GM13977 (cell line): ENCODE data around the gene GAS2L1.

Experiments
- DNase-seq: peaks from one replicate; pipeline ENCODE4 v3.0.0; 2012; ENCODE audit warnings: low spot score
- in situ Hi-C: fragments of 300-500 bp; cut with MboI; formaldehyde crosslinking; loops from one replicate; pipeline ENCODE4 v1.12.0; 2022; ENCODE audit warnings: low sequenced_read_pairs, low pct_unique_long_range_greater_than_20kb, mixed read lengths, inconsistent platforms; ENCODE audit not compliant: unreplicated experiment
- TF ChIP-seq, protein P1 (sequence below): IDR thresholded peaks from 2 replicates; pipeline ENCODE4 v1.5.1; 2012; ENCODE audit warnings: mild to moderate bottlenecking, control low read depth; ENCODE audit not compliant: insufficient read depth; ENCODE audit errors: extremely low read depth, missing control alignments

Gene GAS2L1

DNA sequence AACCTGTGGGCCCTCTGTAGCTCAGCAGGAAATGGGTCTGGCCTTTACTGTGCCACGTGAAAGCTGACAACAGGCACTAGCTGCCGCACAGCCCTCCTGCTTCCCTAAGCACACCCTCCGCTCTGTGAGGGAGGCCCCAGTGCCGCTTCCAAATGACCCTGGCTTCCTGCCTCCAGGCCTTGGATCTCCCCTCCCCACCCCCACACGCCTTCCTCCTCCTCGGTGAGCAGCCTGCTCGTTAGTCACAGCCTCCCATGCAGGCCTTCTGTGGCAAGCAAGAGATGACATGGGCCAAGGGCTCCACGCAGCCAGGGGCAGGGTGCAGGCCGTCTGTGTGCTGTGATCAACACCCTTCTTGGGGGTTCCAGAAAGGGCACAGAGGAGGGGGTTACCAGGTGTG lies 24.3 kb downstream of the GAS2L1 start:
- TF ChIP-seq, protein P1, sequence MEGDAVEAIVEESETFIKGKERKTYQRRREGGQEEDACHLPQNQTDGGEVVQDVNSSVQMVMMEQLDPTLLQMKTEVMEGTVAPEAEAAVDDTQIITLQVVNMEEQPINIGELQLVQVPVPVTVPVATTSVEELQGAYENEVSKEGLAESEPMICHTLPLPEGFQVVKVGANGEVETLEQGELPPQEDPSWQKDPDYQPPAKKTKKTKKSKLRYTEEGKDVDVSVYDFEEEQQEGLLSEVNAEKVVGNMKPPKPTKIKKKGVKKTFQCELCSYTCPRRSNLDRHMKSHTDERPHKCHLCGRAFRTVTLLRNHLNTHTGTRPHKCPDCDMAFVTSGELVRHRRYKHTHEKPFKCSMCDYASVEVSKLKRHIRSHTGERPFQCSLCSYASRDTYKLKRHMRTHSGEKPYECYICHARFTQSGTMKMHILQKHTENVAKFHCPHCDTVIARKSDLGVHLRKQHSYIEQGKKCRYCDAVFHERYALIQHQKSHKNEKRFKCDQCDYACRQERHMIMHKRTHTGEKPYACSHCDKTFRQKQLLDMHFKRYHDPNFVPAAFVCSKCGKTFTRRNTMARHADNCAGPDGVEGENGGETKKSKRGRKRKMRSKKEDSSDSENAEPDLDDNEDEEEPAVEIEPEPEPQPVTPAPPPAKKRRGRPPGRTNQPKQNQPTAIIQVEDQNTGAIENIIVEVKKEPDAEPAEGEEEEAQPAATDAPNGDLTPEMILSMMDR = no peak
- no peak for DNase-seq
- in situ Hi-C loops = no loop called here

DNA sequence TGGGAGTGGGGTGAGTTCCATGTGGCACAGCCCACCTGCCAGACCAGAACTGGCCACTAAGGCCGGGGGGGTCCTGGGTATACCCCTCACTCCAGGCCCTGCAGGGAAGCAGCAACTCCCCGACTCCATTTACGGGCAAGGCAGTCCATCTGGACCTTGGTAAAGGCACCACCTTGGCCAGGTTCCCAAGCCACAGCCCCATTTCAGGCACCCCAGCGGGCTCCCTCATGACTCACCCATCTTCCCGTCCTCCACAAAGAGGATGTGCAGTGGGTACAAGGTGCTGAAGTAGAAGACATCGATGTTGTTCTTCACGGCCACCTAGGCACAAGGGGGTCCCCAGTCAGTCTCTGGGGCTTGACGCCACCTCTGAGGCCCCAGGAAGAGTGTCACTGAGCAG lies 24.8 kb downstream of the GAS2L1 start:
- in situ Hi-C loops = no loop called here
- no peak for DNase-seq
- TF ChIP-seq, protein P1 = no peak

DNA sequence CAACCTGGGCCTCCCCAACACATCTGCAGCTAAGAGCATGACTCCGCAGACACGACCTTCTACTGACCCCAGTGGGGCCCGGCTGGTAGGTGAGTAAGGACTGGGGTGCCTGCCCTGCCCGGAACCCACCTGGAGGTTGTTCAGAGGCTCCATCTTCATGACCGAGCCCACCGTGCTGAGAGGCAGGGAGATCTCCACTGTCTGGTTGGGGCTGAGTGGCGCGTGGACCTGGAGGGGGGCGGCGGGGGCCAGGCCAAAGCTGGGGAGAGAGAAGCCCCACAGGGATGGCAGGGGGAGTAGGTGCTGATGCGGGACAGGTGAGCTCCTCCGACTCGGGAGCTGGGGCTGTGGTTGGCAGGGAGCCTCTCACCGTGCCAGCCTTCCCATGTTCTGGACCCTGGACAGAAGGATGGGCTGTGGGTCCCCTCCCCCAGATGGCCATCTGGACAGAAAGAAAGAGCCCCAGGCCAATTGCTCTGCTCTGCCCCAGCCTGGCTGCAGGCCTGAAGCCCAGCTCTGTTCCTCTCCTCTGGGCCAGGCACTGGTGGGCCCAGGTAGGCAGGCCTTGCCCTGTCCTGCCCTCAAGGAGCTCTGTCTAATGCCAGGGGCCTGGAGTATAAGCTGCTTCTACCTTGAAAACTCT lies 25.3 kb downstream of the GAS2L1 start:
- in situ Hi-C loops = no loop called here
- TF ChIP-seq, protein P1 = no peak

GRCh38 chr22:29332886-29333496 lies 26.5 kb downstream of the GAS2L1 start:
- in situ Hi-C loops = no loop called here

More for the DNA sequence above, 25.3 kb downstream of the GAS2L1 start:
- no peak for DNase-seq

DNA sequence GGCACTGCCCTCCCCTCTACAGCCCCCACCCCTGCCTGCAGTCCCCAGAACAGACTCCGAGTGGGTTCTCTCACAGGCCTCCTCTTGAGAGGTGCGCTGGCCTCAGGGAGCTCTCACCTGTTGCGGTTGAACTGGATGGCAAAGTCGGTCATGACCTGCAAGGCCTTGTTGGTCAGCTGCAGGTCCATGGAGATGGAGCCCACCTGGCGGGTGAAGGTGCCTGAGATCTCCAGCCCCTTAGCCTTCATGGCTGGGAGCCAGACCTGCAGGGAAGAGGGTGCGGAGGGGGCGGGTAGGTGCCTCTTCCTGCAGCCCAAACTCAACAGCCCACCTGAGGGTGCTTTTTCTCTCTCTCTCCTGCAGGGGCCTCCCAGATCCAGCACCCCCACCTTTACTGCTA lies 27.7 kb downstream of the GAS2L1 start:
- DNase-seq = no peak
- TF ChIP-seq, protein P1 = no peak

More at GRCh38 chr22:29332886-29333496, 26.5 kb downstream of the GAS2L1 start:
- DNase-seq = no peak
- TF ChIP-seq, protein P1 = no peak

GRCh38 chr22:29334696-29335344 lies 28.4 kb downstream of the GAS2L1 start:
- TF ChIP-seq, protein P1 = no peak
- DNase-seq = no peak
- in situ Hi-C loops = no loop called here

More for the DNA sequence above, 27.7 kb downstream of the GAS2L1 start:
- in situ Hi-C loops = no loop called here
